Omental fat pad (tissue), 4 donors: ENCODE measurements around the gene MALRD1. TPM values are rescaled to one million over a fixed set of nuclear protein-coding genes. Genes with fewer than 3 reads are reported as not detected.

ENCODE experiments used
- ATAC-seq: fragments of 150-250 bp; one replicate; pipeline ENCODE4 v1.9.1; 2016; ENCODE audit warnings: mild to moderate bottlenecking, moderate library complexity; ENCODE audit not compliant: low FRiP score
- DNase-seq: peaks from one replicate; pipeline ENCODE4 v3.0.0-alpha.2; 2019; ENCODE audit warnings: low spot score
- CTCF ChIP-seq, 3 donors: fragments of 450-650 bp; IDR thresholded peaks; one replicate each; pipeline ENCODE4 v1.5.1; 2016 to 2017; ENCODE audit warnings: antibody characterized with exemption in 3 of 3, mild to moderate bottlenecking in 3 of 3, moderate library complexity in 2 of 3
- total RNA-seq, 4 donors: library from RNA; depleted of rRNA; stranded (reverse); fragments of >200 nt; gene quantifications; one replicate each; pipeline ENCODE4 v1.1.0, GENCODE V29; 2016

Gene MALRD1
- total RNA-seq, 4 donors from 2014 or later: 0.93 to 2.4 (median 1.4) TPM

DNA sequence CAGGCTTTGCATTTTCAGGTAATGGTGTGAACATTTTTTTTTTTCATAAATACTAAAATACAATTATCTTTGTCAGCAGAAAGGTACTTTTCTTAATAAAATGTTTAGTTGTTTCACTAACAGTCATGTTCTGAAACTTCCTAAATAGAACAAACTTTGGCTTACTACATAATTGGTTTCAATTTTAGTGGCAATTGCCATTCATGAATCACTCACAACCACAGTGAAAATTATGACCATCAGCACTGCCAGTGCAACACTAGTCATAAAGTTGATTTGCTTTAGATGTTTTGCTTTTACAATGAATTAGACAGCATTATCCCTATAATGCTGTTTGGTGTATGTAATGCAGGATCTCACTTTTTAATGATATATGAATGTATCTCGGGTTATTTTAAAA is 470.0 kb downstream of the MALRD1 start:
- ATAC-seq (no peak), DNase-seq (no peak)
- no peak for TF ChIP-seq CTCF (IDR thresholded peaks at IDR 0.05)

- ATAC-seq (no peak), DNase-seq (no peak)
- TF ChIP-seq CTCF (IDR thresholded peaks at IDR 0.05): no peak
Measured at GRCh38 chr10:19531324-19531723, 482.7 kb downstream of the MALRD1 start.

DNA sequence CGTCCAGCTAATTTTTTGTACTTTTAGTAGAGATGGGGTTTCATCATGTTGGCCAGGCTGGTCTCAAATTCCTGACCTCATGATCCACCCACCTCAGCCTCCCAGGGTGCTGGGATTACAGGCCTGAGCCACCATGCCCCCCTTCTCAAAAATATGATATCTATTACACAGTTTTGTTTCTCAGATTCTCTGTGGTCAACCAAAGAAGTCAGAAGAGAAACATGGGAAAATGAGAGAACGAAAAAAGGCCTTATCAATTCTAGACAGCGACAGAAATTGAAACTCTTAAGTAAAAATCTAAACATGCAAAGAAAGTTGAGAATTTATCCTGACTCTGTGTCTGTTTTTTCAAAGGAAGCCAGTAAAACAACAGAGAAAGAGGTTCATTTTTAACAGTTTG is 483.8 kb downstream of the MALRD1 start:
- TF ChIP-seq CTCF (IDR thresholded peaks at IDR 0.05): no peak
- DNase-seq (no peak), ATAC-seq (no peak)

DNA sequence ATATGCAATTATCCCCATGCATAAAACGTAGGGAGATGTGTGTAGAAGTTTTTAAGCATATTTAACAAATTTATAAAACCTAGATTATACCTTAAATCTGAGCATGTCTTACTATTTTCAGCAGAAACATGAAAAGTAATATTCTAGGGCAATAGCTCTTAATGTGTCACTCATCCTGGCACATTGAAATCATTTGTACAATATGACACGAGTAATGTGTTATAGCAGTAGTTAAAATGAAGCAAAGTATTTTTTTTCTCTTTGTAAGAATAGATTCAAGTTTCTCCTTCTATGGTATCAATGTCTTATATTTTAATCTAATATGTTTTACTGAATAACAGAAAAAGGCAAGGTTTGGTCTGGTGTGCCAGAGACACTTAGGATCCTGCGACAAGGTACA is 492.7 kb downstream of the MALRD1 start:
- no peak for TF ChIP-seq CTCF (IDR thresholded peaks at IDR 0.05)
- DNase-seq (no peak), ATAC-seq (no peak)

- no peak for DNase-seq
Measured at GRCh38 chr10:19546224-19546623, 497.6 kb downstream of the MALRD1 start.

GRCh38 chr10:19549503-19549902 is 500.9 kb downstream of the MALRD1 start:
- ATAC-seq: no peak

More at GRCh38 chr10:19546224-19546623, 497.6 kb downstream of the MALRD1 start:
- ATAC-seq: no peak
- no peak for TF ChIP-seq CTCF (IDR thresholded peaks at IDR 0.05)

More at GRCh38 chr10:19549503-19549902, 500.9 kb downstream of the MALRD1 start:
- no peak for DNase-seq
- TF ChIP-seq CTCF (IDR thresholded peaks at IDR 0.05): no peak
